HepG2 (cell line): ENCODE results near the gene NOTUM. TPM values are rescaled to one million over a fixed set of nuclear protein-coding genes. Genes with fewer than 3 reads are reported as not detected.

ENCODE experiments used
- AGO2 ChIP-seq: fragments of 200-400 bp; formaldehyde crosslinking; optimal IDR thresholded peaks from 2 replicates; pipeline ENCODE3; 2017; ENCODE audit warnings: mild to moderate bottlenecking, low read depth, low read length, moderate library complexity
- ARNT2 ChIP-seq: sonication (generic); formaldehyde crosslinking; IDR thresholded peaks from 2 replicates; pipeline ENCODE4 v1.8.0; 2022; ENCODE audit warnings: mild to moderate bottlenecking, low read depth, missing genetic modification reagents, moderate library complexity
- GFI1 ChIP-seq: sonication (generic); formaldehyde crosslinking; IDR thresholded peaks from 2 replicates; pipeline ENCODE4 v1.5.0; 2020; ENCODE audit warnings: missing genetic modification reagents, mild to moderate bottlenecking, borderline replicate concordance
- HES4 ChIP-seq: sonication (generic); formaldehyde crosslinking; IDR thresholded peaks from 2 replicates; pipeline ENCODE4 v1.9.0; 2021; ENCODE audit warnings: mild to moderate bottlenecking, missing genetic modification reagents, borderline replicate concordance
- HNRNPH1 ChIP-seq: fragments of 200-400 bp; formaldehyde crosslinking; optimal IDR thresholded peaks from 2 replicates; pipeline ENCODE3; 2017; ENCODE audit warnings: mild to moderate bottlenecking, low read depth, low read length
- IRF2 ChIP-seq: IDR thresholded peaks from 2 replicates; pipeline ENCODE4 v1.6.1; 2018; ENCODE audit warnings: missing genetic modification reagents, missing compliant biosample characterization
- KLF11 ChIP-seq: IDR thresholded peaks from 2 replicates; pipeline ENCODE4 v1.6.1; 2016; ENCODE audit warnings: missing compliant biosample characterization
- KLF15 ChIP-seq: sonication (generic); formaldehyde crosslinking; IDR thresholded peaks from 2 replicates; pipeline ENCODE4 v1.8.1; 2023; ENCODE audit warnings: borderline replicate concordance, mild to moderate bottlenecking, inconsistent platforms, missing genetic modification reagents, mixed read lengths
- NFKBIZ ChIP-seq: IDR thresholded peaks from 2 replicates; pipeline ENCODE4 v1.6.1; 2018; ENCODE audit warnings: missing genetic modification reagents, missing compliant biosample characterization
- NR2F6 ChIP-seq, 2 experiments: IDR thresholded peaks; 2 replicates each; pipeline ENCODE4 v1.6.1; 2016; ENCODE audit warnings: antibody characterized with exemption in 1 of 2, mild to moderate bottlenecking in 1 of 2
- SMARCE1 ChIP-seq: fragments of 450-650 bp; IDR thresholded peaks from 2 replicates; pipeline ENCODE4 v1.6.1; 2017; ENCODE audit warnings: borderline replicate concordance
- ZNF136 ChIP-seq: sonication (generic); formaldehyde crosslinking; IDR thresholded peaks from 2 replicates; pipeline ENCODE4 v1.8.1; 2022; ENCODE audit warnings: low read depth, mild to moderate bottlenecking, moderate library complexity, missing genetic modification reagents
- ZNF143 ChIP-seq: sonication (generic); formaldehyde crosslinking; IDR thresholded peaks from 2 replicates; pipeline ENCODE4 v1.4.0; 2020; ENCODE audit warnings: missing genetic modification reagents
- ZNF260 ChIP-seq: sonication (generic); formaldehyde crosslinking; IDR thresholded peaks from 2 replicates; pipeline ENCODE4 v1.4.0; 2020; ENCODE audit warnings: missing genetic modification reagents, low read depth, mild to moderate bottlenecking, borderline replicate concordance
- ZNF317 ChIP-seq: sonication (generic); formaldehyde crosslinking; IDR thresholded peaks from 2 replicates; pipeline ENCODE4 v1.5.0; 2020; ENCODE audit warnings: mild to moderate bottlenecking, missing genetic modification reagents
- ZNF629 ChIP-seq: sonication (generic); formaldehyde crosslinking; conservative IDR thresholded peaks from 2 replicates; pipeline ENCODE4 v1.5.0; 2020; ENCODE audit warnings: missing genetic modification reagents
- ZSCAN30 ChIP-seq: sonication (generic); formaldehyde crosslinking; IDR thresholded peaks from 2 replicates; pipeline ENCODE4 v1.5.0; 2020; ENCODE audit warnings: mild to moderate bottlenecking, missing genetic modification reagents
- polyA plus RNA-seq, 8 experiments: library from polyadenylated mRNA; depleted of rRNA in 3 of 8; stranded (reverse) in 7 of 8; unstranded in 1 of 8; fragments of >200 nt; fragmentation: Illumina TruSeq in 4 of 8; extraction: Trizol in 4 of 8; gene quantifications; 2 replicates each; pipeline versions ENCODE4 v1.2.1 to v1.2.3, GENCODE V29; 2011 to 2016; ENCODE audit warnings: low read depth in 4 of 8, missing spikeins in 1 of 8, mixed read lengths in 1 of 8; ENCODE audit not compliant: insufficient read depth in 1 of 8
- total RNA-seq, 5 experiments: library from RNA; depleted of rRNA; stranded (reverse); fragments of >200 nt; fragmentation: Illumina TruSeq; extraction: Trizol; gene quantifications; 2 replicates each; pipeline ENCODE4 v1.2.3, GENCODE V29; 2016; ENCODE audit warnings: low read depth in 1 of 5
- TF ChIP-seq, protein P1 (sequence below): IDR thresholded peaks from 2 replicates; pipeline ENCODE4 v1.6.1; 2018; ENCODE audit warnings: missing genetic modification reagents, mild to moderate bottlenecking, missing compliant biosample characterization
- TF ChIP-seq, protein P2 (sequence below): sonication (generic); formaldehyde crosslinking; IDR thresholded peaks from 2 replicates; pipeline ENCODE4 v1.8.0; 2022; ENCODE audit warnings: low read depth, missing genetic modification reagents
- TF ChIP-seq, protein P3 (sequence below): sonication (generic); formaldehyde crosslinking; IDR thresholded peaks from 2 replicates; pipeline ENCODE4 v1.4.0; 2020; ENCODE audit warnings: missing genetic modification reagents, borderline replicate concordance
- TF ChIP-seq, protein P4 (sequence below): sonication (generic); formaldehyde crosslinking; conservative IDR thresholded peaks from 2 replicates; pipeline ENCODE4 v1.4.0; 2020; ENCODE audit warnings: missing genetic modification reagents

The NOTUM gene
- total and polyA plus RNA-seq, 2 of the 13 experiments (the other 11 are each of a cell fraction or from before 2014, with no cell fraction given), result 150 to 160 TPM

DNA sequence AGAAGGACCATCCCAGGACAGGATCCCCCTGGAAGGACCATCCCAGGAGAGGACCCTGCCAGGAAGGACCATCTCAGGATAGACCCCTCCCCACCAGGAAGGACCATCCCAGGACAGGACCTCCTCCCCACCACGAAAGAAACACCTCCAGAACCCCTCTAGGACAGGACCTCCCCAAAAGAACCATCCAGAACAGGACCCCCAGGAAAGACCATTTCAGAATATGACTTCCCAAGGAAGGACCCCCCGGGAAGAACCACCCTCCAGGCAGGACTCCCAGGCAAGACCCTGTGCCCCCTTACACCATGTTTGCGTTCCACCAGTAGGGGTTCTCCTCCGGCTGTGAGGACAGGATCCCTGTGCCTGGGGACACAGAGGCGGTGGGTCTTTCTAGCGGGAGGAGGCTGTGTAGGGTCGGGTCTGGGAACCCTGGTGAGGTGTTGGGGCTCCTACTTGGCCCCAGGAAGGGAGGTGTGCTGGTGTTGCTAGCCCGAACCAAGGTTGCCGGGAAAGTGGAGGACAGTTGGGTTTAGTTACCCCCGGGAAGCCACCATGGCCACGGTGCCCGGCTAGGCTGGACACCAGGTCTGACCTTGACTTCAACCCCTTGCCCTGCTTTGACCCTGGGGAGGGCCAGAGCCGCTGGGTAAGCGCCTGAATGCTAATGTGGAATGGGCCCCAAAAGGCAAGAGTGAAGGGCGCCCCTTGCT is 2.2 kb downstream of the NOTUM start (continued):
- TF ChIP-seq AGO2 (no peak), ZNF260 (CRISPR knock-in tag) (no peak), ZNF143 (CRISPR knock-in tag) (no peak; the same call in 1 of the 2 replicates), ZNF136 (no peak), IRF2 (CRISPR knock-in tag) (no peak), KLF15 (CRISPR knock-in tag) (no peak), ZNF629 (CRISPR knock-in tag) (0 out of 2 replicates have a peak, but pooled peaks have one; percentile 15), ZSCAN30 (0 out of 2 replicates have a peak, but pooled peaks have one; percentile 63), HNRNPH1 (no peak), ARNT2 (no peak), NR2F6 (IDR thresholded peaks at IDR 0.05) (0 out of 2 replicates have a peak, but pooled peaks have one; percentile 41), NR2F6 (CRISPR knock-in tag; IDR thresholded peaks at IDR 0.05) (no peak), KLF11 (CRISPR knock-in tag) (no peak), HES4 (CRISPR knock-in tag) (no peak), GFI1 (CRISPR knock-in tag) (peak; percentile 71; the same call in 1 of the 2 replicates), SMARCE1 (no peak), NFKBIZ (CRISPR knock-in tag) (0 out of 2 replicates have a peak, but pooled peaks have one; percentile 22), ZNF317 (no peak)
- TF ChIP-seq, protein P1, sequence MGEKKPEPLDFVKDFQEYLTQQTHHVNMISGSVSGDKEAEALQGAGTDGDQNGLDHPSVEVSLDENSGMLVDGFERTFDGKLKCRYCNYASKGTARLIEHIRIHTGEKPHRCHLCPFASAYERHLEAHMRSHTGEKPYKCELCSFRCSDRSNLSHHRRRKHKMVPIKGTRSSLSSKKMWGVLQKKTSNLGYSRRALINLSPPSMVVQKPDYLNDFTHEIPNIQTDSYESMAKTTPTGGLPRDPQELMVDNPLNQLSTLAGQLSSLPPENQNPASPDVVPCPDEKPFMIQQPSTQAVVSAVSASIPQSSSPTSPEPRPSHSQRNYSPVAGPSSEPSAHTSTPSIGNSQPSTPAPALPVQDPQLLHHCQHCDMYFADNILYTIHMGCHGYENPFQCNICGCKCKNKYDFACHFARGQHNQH (CRISPR knock-in tag), result no peak; the same call in 1 of the 2 replicates
- TF ChIP-seq, protein P2, sequence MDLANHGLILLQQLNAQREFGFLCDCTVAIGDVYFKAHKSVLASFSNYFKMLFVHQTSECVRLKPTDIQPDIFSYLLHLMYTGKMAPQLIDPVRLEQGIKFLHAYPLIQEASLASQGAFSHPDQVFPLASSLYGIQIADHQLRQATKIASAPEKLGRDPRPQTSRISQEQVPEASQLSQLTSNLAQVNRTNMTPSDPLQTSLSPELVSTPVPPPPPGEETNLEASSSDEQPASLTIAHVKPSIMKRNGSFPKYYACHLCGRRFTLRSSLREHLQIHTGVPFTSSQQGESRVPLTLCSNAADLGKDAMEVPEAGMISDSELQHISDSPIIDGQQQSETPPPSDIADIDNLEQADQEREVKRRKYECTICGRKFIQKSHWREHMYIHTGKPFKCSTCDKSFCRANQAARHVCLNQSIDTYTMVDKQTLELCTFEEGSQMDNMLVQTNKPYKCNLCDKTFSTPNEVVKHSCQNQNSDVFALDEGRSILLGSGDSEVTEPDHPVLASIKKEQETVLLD (CRISPR knock-in tag), result no peak
- TF ChIP-seq, protein P3, sequence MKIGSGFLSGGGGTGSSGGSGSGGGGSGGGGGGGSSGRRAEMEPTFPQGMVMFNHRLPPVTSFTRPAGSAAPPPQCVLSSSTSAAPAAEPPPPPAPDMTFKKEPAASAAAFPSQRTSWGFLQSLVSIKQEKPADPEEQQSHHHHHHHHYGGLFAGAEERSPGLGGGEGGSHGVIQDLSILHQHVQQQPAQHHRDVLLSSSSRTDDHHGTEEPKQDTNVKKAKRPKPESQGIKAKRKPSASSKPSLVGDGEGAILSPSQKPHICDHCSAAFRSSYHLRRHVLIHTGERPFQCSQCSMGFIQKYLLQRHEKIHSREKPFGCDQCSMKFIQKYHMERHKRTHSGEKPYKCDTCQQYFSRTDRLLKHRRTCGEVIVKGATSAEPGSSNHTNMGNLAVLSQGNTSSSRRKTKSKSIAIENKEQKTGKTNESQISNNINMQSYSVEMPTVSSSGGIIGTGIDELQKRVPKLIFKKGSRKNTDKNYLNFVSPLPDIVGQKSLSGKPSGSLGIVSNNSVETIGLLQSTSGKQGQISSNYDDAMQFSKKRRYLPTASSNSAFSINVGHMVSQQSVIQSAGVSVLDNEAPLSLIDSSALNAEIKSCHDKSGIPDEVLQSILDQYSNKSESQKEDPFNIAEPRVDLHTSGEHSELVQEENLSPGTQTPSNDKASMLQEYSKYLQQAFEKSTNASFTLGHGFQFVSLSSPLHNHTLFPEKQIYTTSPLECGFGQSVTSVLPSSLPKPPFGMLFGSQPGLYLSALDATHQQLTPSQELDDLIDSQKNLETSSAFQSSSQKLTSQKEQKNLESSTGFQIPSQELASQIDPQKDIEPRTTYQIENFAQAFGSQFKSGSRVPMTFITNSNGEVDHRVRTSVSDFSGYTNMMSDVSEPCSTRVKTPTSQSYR (CRISPR knock-in tag), result no peak
- TF ChIP-seq, protein P4, sequence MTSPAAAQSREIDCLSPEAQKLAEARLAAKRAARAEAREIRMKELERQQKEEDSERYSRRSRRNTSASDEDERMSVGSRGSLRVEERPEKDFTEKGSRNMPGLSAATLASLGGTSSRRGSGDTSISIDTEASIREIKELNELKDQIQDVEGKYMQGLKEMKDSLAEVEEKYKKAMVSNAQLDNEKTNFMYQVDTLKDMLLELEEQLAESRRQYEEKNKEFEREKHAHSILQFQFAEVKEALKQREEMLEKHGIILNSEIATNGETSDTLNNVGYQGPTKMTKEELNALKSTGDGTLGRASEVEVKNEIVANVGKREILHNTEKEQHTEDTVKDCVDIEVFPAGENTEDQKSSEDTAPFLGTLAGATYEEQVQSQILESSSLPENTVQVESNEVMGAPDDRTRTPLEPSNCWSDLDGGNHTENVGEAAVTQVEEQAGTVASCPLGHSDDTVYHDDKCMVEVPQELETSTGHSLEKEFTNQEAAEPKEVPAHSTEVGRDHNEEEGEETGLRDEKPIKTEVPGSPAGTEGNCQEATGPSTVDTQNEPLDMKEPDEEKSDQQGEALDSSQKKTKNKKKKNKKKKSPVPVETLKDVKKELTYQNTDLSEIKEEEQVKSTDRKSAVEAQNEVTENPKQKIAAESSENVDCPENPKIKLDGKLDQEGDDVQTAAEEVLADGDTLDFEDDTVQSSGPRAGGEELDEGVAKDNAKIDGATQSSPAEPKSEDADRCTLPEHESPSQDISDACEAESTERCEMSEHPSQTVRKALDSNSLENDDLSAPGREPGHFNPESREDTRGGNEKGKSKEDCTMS (CRISPR knock-in tag), result no peak
